Neuronal stem cell (in vitro differentiated cells): Measurements from ENCODE around the gene CRTAP.

Experiments
- DNase-seq: peaks from one replicate; pipeline ENCODE4 v3.0.0-alpha.2; 2013; ENCODE audit warnings: low spot score
- H2AFZ ChIP-seq: one replicate; pipeline ENCODE4 v1.6.1; 2013; ENCODE audit warnings: mild to moderate bottlenecking, low read length, inconsistent platforms
- H2AK5ac ChIP-seq: 2 replicates; pipeline ENCODE4 v1.6.1; 2013; ENCODE audit warnings: low read depth, mild to moderate bottlenecking, inconsistent platforms, low read length, moderate library complexity, mixed read lengths
- H2BK120ac ChIP-seq: 2 replicates; pipeline ENCODE4 v1.6.1; 2013; ENCODE audit warnings: low read depth, mild to moderate bottlenecking, inconsistent platforms, low read length, moderate library complexity, mixed read lengths
- H2BK12ac ChIP-seq: one replicate; pipeline ENCODE4 v1.6.1; 2013; ENCODE audit warnings: low read length, inconsistent platforms
- H2BK15ac ChIP-seq: 2 replicates; pipeline ENCODE4 v1.6.1; 2013; ENCODE audit warnings: mild to moderate bottlenecking, low read length, inconsistent platforms, mixed read lengths
- H2BK5ac ChIP-seq: one replicate; pipeline ENCODE4 v1.6.1; 2013; ENCODE audit warnings: inconsistent platforms, mild to moderate bottlenecking, low read length, moderate library complexity
- H3K14ac ChIP-seq: one replicate; pipeline ENCODE4 v1.6.1; 2013; ENCODE audit warnings: low read length, inconsistent platforms
- H3K18ac ChIP-seq: 2 replicates; pipeline ENCODE4 v1.6.1; 2013; ENCODE audit warnings: low read length, inconsistent platforms
- H3K23ac ChIP-seq: 2 replicates; pipeline ENCODE4 v1.6.1; 2013; ENCODE audit warnings: low read depth, mild to moderate bottlenecking, mixed read lengths, low read length, inconsistent platforms; ENCODE audit not compliant: poor library complexity
- H3K27ac ChIP-seq: replicated peaks from 3 replicates; pipeline ENCODE4 v1.5.1; 2013; ENCODE audit warnings: low read length, inconsistent platforms
- H3K27me3 ChIP-seq, 3 experiments: 2 replicates each; pipeline ENCODE4 v1.6.1; 2013; ENCODE audit warnings: low read length in 3 of 3, mild to moderate bottlenecking in 2 of 3, inconsistent platforms in 1 of 3, low read depth in 1 of 3, mixed read lengths in 1 of 3, moderate library complexity in 1 of 3; ENCODE audit not compliant: control insufficient read depth in 3 of 3, insufficient read depth in 3 of 3
- H3K36me3 ChIP-seq, 2 donors: replicated peaks in 1 of 2; 2 replicates each; pipeline ENCODE4 v1.6.1; 2013; ENCODE audit warnings: low read length in 2 of 2; ENCODE audit not compliant: control insufficient read depth in 2 of 2, insufficient read depth in 2 of 2
- H3K4ac ChIP-seq: 2 replicates; pipeline ENCODE4 v1.6.1; 2013; ENCODE audit warnings: inconsistent platforms, mild to moderate bottlenecking, low read length, moderate library complexity
- H3K4me1 ChIP-seq, 2 donors: 1 replicate in 1 of 2; 2 replicates in 1 of 2; pipeline ENCODE4 v1.6.1; 2013; ENCODE audit warnings: low read length in 2 of 2, low read depth in 1 of 2; ENCODE audit not compliant: control insufficient read depth in 2 of 2, insufficient read depth in 1 of 2
- H3K4me2 ChIP-seq: one replicate; pipeline ENCODE4 v1.6.1; 2013; ENCODE audit warnings: mild to moderate bottlenecking, low read length, inconsistent platforms; ENCODE audit not compliant: insufficient read depth, poor library complexity, severe bottlenecking
- H3K4me3 ChIP-seq, 2 donors: 2 replicates each; pipeline ENCODE4 v1.5.1; 2013; ENCODE audit warnings: low read length in 2 of 2, mild to moderate bottlenecking in 2 of 2, inconsistent platforms in 1 of 2, moderate library complexity in 1 of 2
- H3K79me1 ChIP-seq: one replicate; pipeline ENCODE4 v1.6.1; 2013; ENCODE audit warnings: low read depth, mild to moderate bottlenecking, inconsistent platforms, low read length, moderate library complexity
- H3K9ac ChIP-seq: one replicate; pipeline ENCODE4 v1.6.1; 2013; ENCODE audit warnings: mild to moderate bottlenecking, low read depth, low read length, inconsistent platforms; ENCODE audit not compliant: poor library complexity
- H3K9me3 ChIP-seq, 2 donors: replicated peaks in 1 of 2; 2 replicates each; pipeline versions ENCODE3 to v1.6.1; 2013; ENCODE audit warnings: low read length in 2 of 2, mild to moderate bottlenecking in 2 of 2, inconsistent platforms in 1 of 2, low read depth in 1 of 2, mixed read lengths in 1 of 2, moderate library complexity in 1 of 2; ENCODE audit not compliant: control insufficient read depth in 2 of 2, insufficient read depth in 1 of 2
- H4K8ac ChIP-seq: one replicate; pipeline ENCODE4 v1.6.1; 2013; ENCODE audit warnings: low read depth, mild to moderate bottlenecking, inconsistent platforms, low read length, moderate library complexity
- H4K91ac ChIP-seq: one replicate; pipeline ENCODE4 v1.6.1; 2013; ENCODE audit warnings: low read length, low read depth, mild to moderate bottlenecking, inconsistent platforms; ENCODE audit not compliant: poor library complexity
- WGBS, 2 donors: extraction: QIAGEN DNeasy Blood & Tissue Kit; methylation state at CpG; one replicate each; pipeline ENCODE4 v1.1.7; 2013; ENCODE audit warnings: missing lambda C conversion rate in 2 of 2, mixed read lengths in 1 of 2; ENCODE audit not compliant: insufficient read length in 2 of 2, insufficient replicate concordance in 1 of 2; ENCODE audit errors: extremely low coverage in 2 of 2; 5-methylcytosine and 5-hydroxymethylcytosine counted together

Gene CRTAP

DNA sequence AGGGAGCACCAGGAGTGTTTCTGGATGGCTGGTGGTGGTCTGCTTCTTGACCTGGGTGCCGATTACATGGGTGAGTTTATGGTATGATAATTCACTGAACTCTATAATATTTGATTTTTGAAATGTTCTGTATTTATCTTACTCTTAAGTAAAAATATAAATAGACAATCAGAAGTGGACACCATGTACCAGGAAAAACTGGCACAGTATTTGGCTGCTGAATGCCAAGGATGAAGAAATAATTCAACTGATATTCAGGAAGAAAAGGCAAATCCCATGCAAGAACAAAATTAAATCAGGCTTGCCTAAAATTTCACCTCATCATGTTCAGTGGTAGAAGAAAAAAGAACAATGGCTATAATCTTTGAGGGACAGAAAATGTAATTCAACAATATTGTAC lies 51.6 kb downstream of the CRTAP start:
- Histone ChIP-seq H3K36me3 (no peaks in the 10 kb centered on the region), H3K4ac (no peak overlapping the region), H3K9ac (no peak overlapping the region), H3K79me1 (no peaks in the 10 kb centered on the region), H3K4me3 (no peak overlapping the region), H3K4me1 (peaks cover 0 to 3% of the 10 kb centered on the region in 2 donors), H3K18ac (no peak overlapping the region), H2AFZ (no peak overlapping the region), H2BK120ac (no peak overlapping the region), H2BK12ac (no peak overlapping the region), H3K27ac (no peak overlapping the region), H2BK15ac (no peak overlapping the region), H2AK5ac (no peak overlapping the region), H2BK5ac (no peak overlapping the region), H4K91ac (no peak overlapping the region), H3K4me2 (no peak overlapping the region), H3K14ac (no peak overlapping the region), H3K23ac (no peak overlapping the region), H3K9me3 (no peaks in the 10 kb centered on the region), H4K8ac (no peak overlapping the region), H3K27me3 (no peaks in the 10 kb centered on the region)
- no peak for DNase-seq
- WGBS, 2 donors = no CpG with 5 or more reads among the region's 1 CpG

DNA sequence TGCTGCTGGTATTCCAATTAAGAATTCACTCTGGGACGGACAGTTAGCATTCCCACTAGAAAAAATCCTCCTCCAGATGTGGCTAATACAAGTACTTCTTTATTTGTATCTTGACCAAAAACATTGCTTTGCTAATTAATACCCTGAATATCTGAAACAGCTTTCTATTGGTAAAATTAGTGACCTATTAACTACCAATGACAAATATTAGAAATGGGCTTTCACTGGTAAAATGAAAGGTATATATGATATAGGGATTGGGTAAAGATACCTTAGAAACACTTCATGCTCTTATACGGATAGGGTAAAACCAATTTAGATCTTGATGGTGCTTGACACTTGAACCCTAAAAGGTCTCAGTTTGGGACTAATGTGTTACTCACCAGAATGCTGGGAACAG lies 52.3 kb downstream of the CRTAP start:
- no peak overlapping the region for H2AK5ac ChIP-seq

DNA sequence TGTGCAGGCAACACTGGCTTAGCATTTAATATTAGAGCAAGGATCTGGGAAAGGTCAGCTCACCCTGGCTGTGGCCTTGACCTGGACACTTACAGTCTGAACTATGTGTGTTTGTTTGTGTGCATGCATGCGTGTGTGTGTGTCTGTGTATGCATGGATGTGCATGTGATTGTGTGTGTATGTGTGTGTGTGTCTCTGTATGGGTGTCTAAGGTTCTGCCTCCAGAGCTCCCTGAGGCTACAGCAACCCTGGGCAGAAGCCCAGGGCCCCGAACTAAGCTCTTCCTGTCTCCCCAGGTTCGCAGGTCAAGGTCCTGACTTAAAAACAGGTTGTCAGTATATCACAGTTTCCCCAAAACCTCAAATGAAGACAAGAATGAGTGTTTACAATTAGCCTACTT lies 53.5 kb downstream of the CRTAP start:
- H3K23ac ChIP-seq = no peak overlapping the region
- H3K4me1 ChIP-seq = peaks cover 0 to 3% of the 10 kb centered on the region in 2 donors
- H3K4ac ChIP-seq = no peak overlapping the region
- no peak overlapping the region for H2BK5ac ChIP-seq
- H3K79me1 ChIP-seq = no peaks in the 10 kb centered on the region
- peak overlapping the region; percentile 72 for H2AFZ ChIP-seq
- H4K8ac ChIP-seq = no peak overlapping the region
- H3K27me3 ChIP-seq = no peaks in the 10 kb centered on the region
- H3K18ac ChIP-seq = no peak overlapping the region
- no peak overlapping the region for H3K14ac ChIP-seq
- H2BK15ac ChIP-seq = no peak overlapping the region
- no peak overlapping the region for H2BK120ac ChIP-seq
- H2AK5ac ChIP-seq = no peak overlapping the region
- no CpG with 5 or more reads among the region's 3 CpGs for WGBS, 2 donors
- no peak overlapping the region for H3K27ac ChIP-seq
- DNase-seq = no peak
- no peak overlapping the region for H3K4me2 ChIP-seq
- no peak overlapping the region for H3K4me3 ChIP-seq
- H3K9me3 ChIP-seq = no peaks in the 10 kb centered on the region
- no peak overlapping the region for H3K9ac ChIP-seq
- H4K91ac ChIP-seq = no peak overlapping the region
- no peaks in the 10 kb centered on the region for H3K36me3 ChIP-seq
- no peak overlapping the region for H2BK12ac ChIP-seq

More for the DNA sequence above, 52.3 kb downstream of the CRTAP start:
- H3K27me3 ChIP-seq = no peaks in the 10 kb centered on the region
- no peak overlapping the region for H2BK120ac ChIP-seq
- H3K4me2 ChIP-seq = no peak overlapping the region
- peaks cover 0 to 3% of the 10 kb centered on the region in 2 donors for H3K4me1 ChIP-seq
- H3K14ac ChIP-seq = no peak overlapping the region
- H3K9ac ChIP-seq = no peak overlapping the region
- no peak overlapping the region for H2BK5ac ChIP-seq
- no peak overlapping the region for H3K4me3 ChIP-seq
- no peak overlapping the region for H2BK15ac ChIP-seq
- H3K23ac ChIP-seq = no peak overlapping the region
- H4K8ac ChIP-seq = no peak overlapping the region
- no peaks in the 10 kb centered on the region for H3K79me1 ChIP-seq
- H3K36me3 ChIP-seq = no peaks in the 10 kb centered on the region
- H3K4ac ChIP-seq = no peak overlapping the region
- H4K91ac ChIP-seq = no peak overlapping the region
- DNase-seq = no peak
- H3K27ac ChIP-seq = no peak overlapping the region
- H3K9me3 ChIP-seq = no peaks in the 10 kb centered on the region
- no CpG with 5 or more reads among the region's 2 CpGs for WGBS, 2 donors
- no peak overlapping the region for H2BK12ac ChIP-seq
- no peak overlapping the region for H2AFZ ChIP-seq
- H3K18ac ChIP-seq = no peak overlapping the region

DNA sequence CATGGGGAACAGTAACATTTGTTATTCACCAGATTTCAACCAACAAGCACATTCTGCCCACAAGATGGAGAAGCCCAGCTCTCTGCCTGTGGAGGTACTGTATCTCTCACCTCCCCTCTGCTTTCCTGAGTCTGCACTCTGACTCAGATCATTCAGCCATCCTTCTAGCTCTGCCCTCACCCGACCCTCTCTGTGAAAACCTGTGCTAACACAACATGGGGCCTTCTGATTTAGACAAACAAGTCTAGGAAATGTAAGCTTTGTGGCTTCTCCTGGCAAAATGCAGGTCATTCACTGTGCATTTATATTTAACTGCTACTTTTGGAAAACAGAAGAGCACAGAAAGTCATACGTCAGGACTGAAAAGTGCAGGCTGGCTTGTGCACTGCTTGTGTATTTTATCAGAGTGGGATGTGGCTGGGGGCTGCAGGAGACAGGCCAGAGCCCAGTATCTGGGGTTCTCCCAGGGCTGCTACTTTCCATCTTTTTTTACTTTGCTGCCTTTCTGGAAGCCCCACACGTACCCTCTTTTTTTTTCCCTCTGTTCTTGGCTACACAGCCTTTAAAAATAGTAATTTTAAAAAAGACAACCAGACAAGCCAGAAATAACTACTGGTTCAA lies 54.0 kb downstream of the CRTAP start:
- H3K4me3 ChIP-seq = no peak overlapping the region
- no peak overlapping the region for H2BK15ac ChIP-seq
- no peaks in the 10 kb centered on the region for H3K27me3 ChIP-seq
- H3K9me3 ChIP-seq = no peaks in the 10 kb centered on the region
- peaks cover 0 to 3% of the 10 kb centered on the region in 2 donors for H3K4me1 ChIP-seq
- no peak for DNase-seq
- H3K9ac ChIP-seq = no peak overlapping the region
- no peak overlapping the region for H3K27ac ChIP-seq
- H3K36me3 ChIP-seq = no peaks in the 10 kb centered on the region
- WGBS, 2 donors = no CpG with 5 or more reads among the region's 3 CpGs
- no peak overlapping the region for H4K8ac ChIP-seq
- no peaks in the 10 kb centered on the region for H3K79me1 ChIP-seq
- H2BK5ac ChIP-seq = no peak overlapping the region
- no peak overlapping the region for H3K23ac ChIP-seq
- no peak overlapping the region for H2BK12ac ChIP-seq
- H3K18ac ChIP-seq = no peak overlapping the region
- no peak overlapping the region for H2AK5ac ChIP-seq
- H3K4me2 ChIP-seq = no peak overlapping the region
- H2AFZ ChIP-seq = peak overlapping the region; percentile 72
- no peak overlapping the region for H2BK120ac ChIP-seq
- no peak overlapping the region for H3K4ac ChIP-seq
- H4K91ac ChIP-seq = no peak overlapping the region
- no peak overlapping the region for H3K14ac ChIP-seq
